Liver (tissue), 9 donors: ENCODE results near the gene NCDN. TPM values are rescaled to one million over a fixed set of nuclear protein-coding genes. Genes with fewer than 3 reads are reported as not detected.

ENCODE experiments used
- DNase-seq: peaks from one replicate; pipeline ENCODE4 v3.0.0-alpha.2; 2017; ENCODE audit warnings: low spot score
- H3K27ac ChIP-seq, 2 donors: one replicate each; pipeline ENCODE4 v1.7.0; 2013; ENCODE audit warnings: inconsistent platforms in 2 of 2, low read length in 2 of 2, control low read depth in 1 of 2, low read depth in 1 of 2, mild to moderate bottlenecking in 1 of 2
- H3K27me3 ChIP-seq, 4 donors: one replicate each; pipeline versions ENCODE4 v1.6.1 to v1.7.0; 2013; ENCODE audit warnings: low read length in 3 of 4, inconsistent platforms in 1 of 4, mild to moderate bottlenecking in 1 of 4, moderate library complexity in 1 of 4; ENCODE audit not compliant: control insufficient read depth in 4 of 4, insufficient read depth in 4 of 4
- H3K36me3 ChIP-seq, 4 donors: one replicate each; pipeline versions ENCODE4 v1.6.1 to v1.7.0; 2013; ENCODE audit warnings: low read length in 3 of 4, mild to moderate bottlenecking in 3 of 4, low read depth in 1 of 4, moderate library complexity in 1 of 4; ENCODE audit not compliant: control insufficient read depth in 4 of 4, insufficient read depth in 3 of 4
- H3K4me1 ChIP-seq, 4 donors: one replicate each; pipeline versions ENCODE4 v1.6.1 to v1.7.0; 2013; ENCODE audit warnings: low read length in 3 of 4, mild to moderate bottlenecking in 3 of 4, moderate library complexity in 1 of 4; ENCODE audit not compliant: control insufficient read depth in 4 of 4, insufficient read depth in 4 of 4
- H3K4me3 ChIP-seq, 3 donors: one replicate each; pipeline versions ENCODE4 v1.6.1 to v1.7.0; 2013; ENCODE audit warnings: low read length in 3 of 3, control low read depth in 1 of 3, low read depth in 1 of 3, mild to moderate bottlenecking in 1 of 3
- H3K9ac ChIP-seq, 2 donors: one replicate each; pipeline ENCODE4 v1.7.0; 2013; ENCODE audit warnings: low read length in 2 of 2, mild to moderate bottlenecking in 2 of 2, moderate library complexity in 2 of 2, control low read depth in 1 of 2, low read depth in 1 of 2
- H3K9me3 ChIP-seq, 4 donors: one replicate each; pipeline versions ENCODE4 v1.6.1 to v1.7.0; 2013; ENCODE audit warnings: low read length in 3 of 4; ENCODE audit not compliant: control insufficient read depth in 4 of 4
- ATF3 ChIP-seq: IDR thresholded peaks from 2 replicates; pipeline ENCODE4 v1.6.1; 2016; ENCODE audit warnings: antibody characterized with exemption
- EGR1 ChIP-seq, 2 donors: IDR thresholded peaks; 2 replicates each; pipeline ENCODE4 v1.6.1; 2016 to 2018; ENCODE audit warnings: antibody characterized with exemption in 2 of 2, low read depth in 2 of 2
- FOXA1 ChIP-seq: IDR thresholded peaks from 2 replicates; pipeline ENCODE4 v1.6.1; 2016; ENCODE audit warnings: antibody characterized with exemption
- FOXA2 ChIP-seq: IDR thresholded peaks from 2 replicates; pipeline ENCODE4 v1.6.1; 2016; ENCODE audit warnings: antibody characterized with exemption
- GABPA ChIP-seq, 2 donors: IDR thresholded peaks in 1 of 2; conservative IDR thresholded peaks in 1 of 2; 2 replicates each; pipeline ENCODE4 v1.6.1; 2016; ENCODE audit warnings: antibody characterized with exemption in 2 of 2, mild to moderate bottlenecking in 1 of 2, moderate library complexity in 1 of 2
- HNF4A ChIP-seq, 2 donors: conservative IDR thresholded peaks; 2 replicates each; pipeline ENCODE4 v1.6.1; 2016; ENCODE audit warnings: antibody characterized with exemption in 2 of 2, mild to moderate bottlenecking in 2 of 2
- HNF4G ChIP-seq: IDR thresholded peaks from 2 replicates; pipeline ENCODE4 v1.6.1; 2016; ENCODE audit warnings: antibody characterized with exemption
- JUND ChIP-seq, 2 donors: IDR thresholded peaks; 2 replicates each; pipeline ENCODE4 v1.6.1; 2016; ENCODE audit warnings: antibody characterized with exemption in 2 of 2
- NR2F2 ChIP-seq: IDR thresholded peaks from 2 replicates; pipeline ENCODE4 v1.6.1; 2016; ENCODE audit warnings: antibody characterized with exemption
- RAD21 ChIP-seq, 2 donors: IDR thresholded peaks; 2 replicates each; pipeline ENCODE4 v1.6.1; 2016; ENCODE audit warnings: antibody characterized with exemption in 2 of 2, mild to moderate bottlenecking in 2 of 2
- REST ChIP-seq: IDR thresholded peaks from 2 replicates; pipeline ENCODE4 v1.6.1; 2016; ENCODE audit warnings: antibody characterized with exemption, mild to moderate bottlenecking
- RXRA ChIP-seq, 2 donors: IDR thresholded peaks; 2 replicates each; pipeline ENCODE4 v1.6.1; 2017 to 2018; ENCODE audit warnings: antibody characterized with exemption in 2 of 2, mild to moderate bottlenecking in 1 of 2
- SP1 ChIP-seq: IDR thresholded peaks from 2 replicates; pipeline ENCODE4 v1.6.1; 2018; ENCODE audit warnings: antibody characterized with exemption, mild to moderate bottlenecking
- TAF1 ChIP-seq: conservative IDR thresholded peaks from 2 replicates; pipeline ENCODE4 v1.6.1; 2016; ENCODE audit warnings: antibody characterized with exemption, mild to moderate bottlenecking
- YY1 ChIP-seq: IDR thresholded peaks from 2 replicates; pipeline ENCODE4 v1.6.1; 2016; ENCODE audit warnings: antibody characterized with exemption, mild to moderate bottlenecking
- ZBTB33 ChIP-seq: IDR thresholded peaks from 2 replicates; pipeline ENCODE4 v1.6.1; 2016; ENCODE audit warnings: antibody characterized with exemption
- WGBS: extraction: QIAGEN DNeasy Blood & Tissue Kit; methylation state at CpG from one replicate; pipeline ENCODE4 v1.1.7; 2013; 5-methylcytosine and 5-hydroxymethylcytosine counted together
- polyA plus RNA-seq, 2 donors: library from polyadenylated mRNA; stranded (reverse) in 1 of 2; unstranded in 1 of 2; fragments of 200-250 nt in 1 of 2; fragments of >200 nt in 1 of 2; fragmentation: Nextera tagmentation in 1 of 2; extraction: Ambion mirVana in 1 of 2; gene quantifications; one replicate each; pipeline versions ENCODE4 v1.2.1 to v1.2.3, GENCODE V29; 2013 to 2015
- total RNA-seq, 2 donors: library from RNA; depleted of rRNA; stranded (reverse); fragments of >200 nt; gene quantifications; one replicate each; pipeline ENCODE4 v1.2.3, GENCODE V29; 2014
- TF ChIP-seq, protein P1 (sequence below): fragments of 150-350 bp; IDR thresholded peaks from 2 replicates; pipeline ENCODE4 v1.5.1; 2017; ENCODE audit warnings: improper control_type of control experiment, low read depth, low read length; ENCODE audit not compliant: missing input control
- TF ChIP-seq, protein P2 (sequence below): IDR thresholded peaks from 2 replicates; pipeline ENCODE4 v1.6.1; 2016; ENCODE audit warnings: antibody characterized with exemption
- donor health status: healthy.
- donor health status: healthy.
- donor health status: healthy.
- donor health status: healthy.
- donor health status: healthy.

The NCDN gene
- total and polyA plus RNA-seq, 4 donors: 2.7 to 7.9 (median 5.6) TPM

- TF ChIP-seq REST (no peak), JUND (IDR thresholded peaks at IDR 0.05) (no peak), NR2F2 (no peak), TAF1 (no peak), HNF4G (no peak)
These were observed 2.4 kb upstream of the NCDN start (continued) for GRCh38 chr1:35555212-35555584.

DNA sequence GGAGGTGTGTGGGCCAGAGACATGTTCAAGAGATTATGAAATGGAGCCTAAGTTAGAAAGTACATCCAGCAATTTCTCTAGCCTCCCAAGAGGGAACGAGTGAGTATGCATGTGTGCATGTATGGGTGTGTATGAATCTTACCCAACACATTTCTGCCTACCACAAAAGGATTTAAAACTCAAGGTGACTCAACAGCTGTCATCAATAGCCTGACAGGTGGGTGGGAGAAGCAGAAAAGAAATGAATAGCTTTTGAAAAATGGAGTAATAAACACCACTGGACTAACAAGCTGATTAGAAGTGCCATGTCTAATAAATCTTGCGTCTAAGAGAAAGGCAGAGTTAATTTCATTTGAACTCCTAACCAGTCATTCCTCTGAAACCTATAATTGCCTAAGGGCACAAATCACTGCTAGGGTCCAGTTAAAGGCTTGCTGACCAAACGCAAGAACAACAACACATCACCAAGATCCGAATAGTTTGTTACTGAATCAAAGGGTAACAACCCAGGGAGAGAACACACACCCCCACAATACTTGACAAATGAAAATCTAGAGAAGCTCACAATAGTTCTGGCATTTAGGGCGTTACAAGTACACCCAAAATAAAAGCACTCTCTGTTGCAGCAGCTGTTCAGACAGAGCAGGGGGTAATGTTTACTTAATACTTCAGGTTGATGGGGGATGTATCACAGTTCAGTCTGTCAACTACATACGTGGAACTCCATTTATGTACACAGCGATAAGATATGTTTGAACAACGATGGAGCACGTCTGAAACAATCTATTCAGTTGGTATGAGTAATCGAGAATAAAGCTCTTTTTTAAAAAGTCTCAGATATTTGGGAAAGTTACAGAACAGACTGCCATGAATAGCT is 1.8 kb upstream of the NCDN start:
- peak overlapping the region in 1 of 2 donors; percentile 85 for H3K9ac ChIP-seq
- no peaks in the 10 kb centered on the region for H3K27me3 ChIP-seq
- WGBS: 27% methylated on average over 10 of the region's 10 CpGs
- H3K4me1 ChIP-seq: peaks cover 2 to 57% (median 45%) of the 10 kb centered on the region in 4 donors
- TF ChIP-seq YY1 (peak; percentile 89), RAD21 (IDR thresholded peaks at IDR 0.05) (no peak), HNF4A (conservative IDR thresholded peaks at IDR 0.05) (peak; percentile 39 to 57), ZBTB33 (no peak), RXRA (IDR thresholded peaks at IDR 0.05) (peak; percentile 8 to 53), JUND (IDR thresholded peaks at IDR 0.05) (no peak), EGR1 (IDR thresholded peaks at IDR 0.05; ENCODE audit: low read depth in 2 of 2) (no peak), FOXA2 (peak; percentile 86), REST (peak; percentile 11), HNF4G (no peak), GABPA (IDR thresholded peaks at IDR 0.05 in 1 of 2, conservative IDR thresholded peaks at IDR 0.05 in 1 of 2) (no peak), NR2F2 (no peak), FOXA1 (peak; percentile 90), ATF3 (no peak), SP1 (peak; percentile 66), TAF1 (no peak)
- TF ChIP-seq, protein P1, sequence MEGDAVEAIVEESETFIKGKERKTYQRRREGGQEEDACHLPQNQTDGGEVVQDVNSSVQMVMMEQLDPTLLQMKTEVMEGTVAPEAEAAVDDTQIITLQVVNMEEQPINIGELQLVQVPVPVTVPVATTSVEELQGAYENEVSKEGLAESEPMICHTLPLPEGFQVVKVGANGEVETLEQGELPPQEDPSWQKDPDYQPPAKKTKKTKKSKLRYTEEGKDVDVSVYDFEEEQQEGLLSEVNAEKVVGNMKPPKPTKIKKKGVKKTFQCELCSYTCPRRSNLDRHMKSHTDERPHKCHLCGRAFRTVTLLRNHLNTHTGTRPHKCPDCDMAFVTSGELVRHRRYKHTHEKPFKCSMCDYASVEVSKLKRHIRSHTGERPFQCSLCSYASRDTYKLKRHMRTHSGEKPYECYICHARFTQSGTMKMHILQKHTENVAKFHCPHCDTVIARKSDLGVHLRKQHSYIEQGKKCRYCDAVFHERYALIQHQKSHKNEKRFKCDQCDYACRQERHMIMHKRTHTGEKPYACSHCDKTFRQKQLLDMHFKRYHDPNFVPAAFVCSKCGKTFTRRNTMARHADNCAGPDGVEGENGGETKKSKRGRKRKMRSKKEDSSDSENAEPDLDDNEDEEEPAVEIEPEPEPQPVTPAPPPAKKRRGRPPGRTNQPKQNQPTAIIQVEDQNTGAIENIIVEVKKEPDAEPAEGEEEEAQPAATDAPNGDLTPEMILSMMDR: no peak
- TF ChIP-seq, protein P2, sequence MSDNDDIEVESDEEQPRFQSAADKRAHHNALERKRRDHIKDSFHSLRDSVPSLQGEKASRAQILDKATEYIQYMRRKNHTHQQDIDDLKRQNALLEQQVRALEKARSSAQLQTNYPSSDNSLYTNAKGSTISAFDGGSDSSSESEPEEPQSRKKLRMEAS: no peak
- H3K9me3 ChIP-seq: no peaks in the 10 kb centered on the region
- peak overlapping the region in 2 of 3 donors; percentile 88 to 96 for H3K4me3 ChIP-seq
- peaks cover 0 to 18% (median 13%) of the 10 kb centered on the region in 4 donors for H3K36me3 ChIP-seq
- H3K27ac ChIP-seq: peak overlapping the region; percentile 98 to 99
- DNase-seq: no peak
